ENCODE measurements around the gene MUC20.
"Not testable (repeated sequence)": the region's sequence is repeated elsewhere in the genome, so short reads cannot be mapped to it uniquely, and the experiment has no call there.

Gene MUC20

GRCh38 chr3:195757827-195758226 lies 37.0 kb downstream of the MUC20 start:
- DNase-seq = no peak

- DNase-seq = no peak
These were observed 38.1 kb downstream of the MUC20 start for GRCh38 chr3:195758721-195759353.

GRCh38 chr3:195760345-195761122 lies 39.8 kb downstream of the MUC20 start:
- DNase-seq = no peak

- no peak for DNase-seq
These were observed 40.4 kb downstream of the MUC20 start for GRCh38 chr3:195761123-195761566.

GRCh38 chr3:195761567-195762248 lies 40.9 kb downstream of the MUC20 start:
- DNase-seq = no peak

- no peak for DNase-seq
These were observed 41.4 kb downstream of the MUC20 start for GRCh38 chr3:195762249-195762585.

GRCh38 chr3:195762611-195763010 lies 41.8 kb downstream of the MUC20 start:
- DNase-seq = no peak

- DNase-seq = no peak
These were observed 42.5 kb downstream of the MUC20 start for GRCh38 chr3:195763076-195763830.

- no peak for DNase-seq
These were observed 43.4 kb downstream of the MUC20 start for GRCh38 chr3:195763843-195764825.

GRCh38 chr3:195764961-195765706 lies 44.4 kb downstream of the MUC20 start:
- DNase-seq = no peak

- no peak for DNase-seq
These were observed 45.9 kb downstream of the MUC20 start for GRCh38 chr3:195766671-195767070.

GRCh38 chr3:195767792-195768191 lies 47.0 kb downstream of the MUC20 start:
- DNase-seq = no peak

- no peak for DNase-seq
These were observed 47.6 kb downstream of the MUC20 start for GRCh38 chr3:195768414-195768813.

GRCh38 chr3:195768831-195769303 lies 48.1 kb downstream of the MUC20 start:
- no peak for DNase-seq

- DNase-seq = no peak
These were observed 48.8 kb downstream of the MUC20 start for GRCh38 chr3:195769551-195769950.

GRCh38 chr3:195770081-195770840 lies 49.5 kb downstream of the MUC20 start:
- DNase-seq = no peak

- DNase-seq = not testable (repeated sequence)
These were observed 50.3 kb downstream of the MUC20 start for GRCh38 chr3:195770841-195771645.

- no peak for DNase-seq
These were observed 51.0 kb downstream of the MUC20 start for GRCh38 chr3:195771646-195772300.
